GM23338 (cell line): ENCODE results near the gene AREL1.

Experiments
- CREB1 ChIP-seq: fragments of 250-450 bp; sonication (Bioruptor Pico); IDR thresholded peaks from 2 replicates; pipeline ENCODE4 v1.5.0; 2020; ENCODE audit warnings: low read depth, mild to moderate bottlenecking, moderate library complexity
- EZH2 ChIP-seq: fragments of 200-600 bp; sonication (generic); IDR thresholded peaks from one replicate; pipeline ENCODE4 v1.8.0; 2017; ENCODE audit warnings: antibody characterized with exemption, mild to moderate bottlenecking, low read depth; ENCODE audit not compliant: unreplicated experiment
- EZH2phosphoT487 ChIP-seq: fragments of 200-600 bp; sonication (generic); IDR thresholded peaks from one replicate; pipeline ENCODE4 v1.8.1; 2018; ENCODE audit warnings: antibody characterized with exemption; ENCODE audit not compliant: unreplicated experiment
- JUNB ChIP-seq: IDR thresholded peaks from one replicate; pipeline ENCODE4 v1.6.1; 2016; ENCODE audit warnings: antibody characterized with exemption; ENCODE audit not compliant: unreplicated experiment
- POLR2AphosphoS5 ChIP-seq: IDR thresholded peaks from 2 replicates; pipeline ENCODE4 v1.6.1; 2016; ENCODE audit warnings: antibody characterized with exemption, low read depth
- ZNF114 ChIP-seq: fragments of 250-450 bp; sonication (Bioruptor Pico); IDR thresholded peaks from 2 replicates; pipeline ENCODE4 v1.5.0; 2020; ENCODE audit warnings: mild to moderate bottlenecking, moderate library complexity
- ZNF331 ChIP-seq: fragments of 250-450 bp; sonication (Bioruptor Pico); IDR thresholded peaks from 2 replicates; pipeline ENCODE4 v1.5.0; 2020; ENCODE audit warnings: low read depth, mild to moderate bottlenecking, moderate library complexity
- TF ChIP-seq, protein P1 (sequence below), 2 experiments: fragments of 200-600 bp in 1 of 2; sonication (generic) in 1 of 2; conservative IDR thresholded peaks; 2 replicates each; pipeline versions ENCODE4 v1.5.1 to v1.6.1; 2016 to 2017; ENCODE audit warnings: antibody characterized with exemption in 2 of 2, low read depth in 2 of 2, mild to moderate bottlenecking in 2 of 2, moderate library complexity in 1 of 2
- TF ChIP-seq, protein P2 (sequence below): IDR thresholded peaks from one replicate; pipeline ENCODE4 v1.6.1; 2018; ENCODE audit warnings: antibody characterized with exemption; ENCODE audit not compliant: unreplicated experiment
- TF ChIP-seq, protein P3 (sequence below): IDR thresholded peaks from 2 replicates; pipeline ENCODE4 v1.6.1; 2016; ENCODE audit warnings: antibody characterized with exemption

DNA sequence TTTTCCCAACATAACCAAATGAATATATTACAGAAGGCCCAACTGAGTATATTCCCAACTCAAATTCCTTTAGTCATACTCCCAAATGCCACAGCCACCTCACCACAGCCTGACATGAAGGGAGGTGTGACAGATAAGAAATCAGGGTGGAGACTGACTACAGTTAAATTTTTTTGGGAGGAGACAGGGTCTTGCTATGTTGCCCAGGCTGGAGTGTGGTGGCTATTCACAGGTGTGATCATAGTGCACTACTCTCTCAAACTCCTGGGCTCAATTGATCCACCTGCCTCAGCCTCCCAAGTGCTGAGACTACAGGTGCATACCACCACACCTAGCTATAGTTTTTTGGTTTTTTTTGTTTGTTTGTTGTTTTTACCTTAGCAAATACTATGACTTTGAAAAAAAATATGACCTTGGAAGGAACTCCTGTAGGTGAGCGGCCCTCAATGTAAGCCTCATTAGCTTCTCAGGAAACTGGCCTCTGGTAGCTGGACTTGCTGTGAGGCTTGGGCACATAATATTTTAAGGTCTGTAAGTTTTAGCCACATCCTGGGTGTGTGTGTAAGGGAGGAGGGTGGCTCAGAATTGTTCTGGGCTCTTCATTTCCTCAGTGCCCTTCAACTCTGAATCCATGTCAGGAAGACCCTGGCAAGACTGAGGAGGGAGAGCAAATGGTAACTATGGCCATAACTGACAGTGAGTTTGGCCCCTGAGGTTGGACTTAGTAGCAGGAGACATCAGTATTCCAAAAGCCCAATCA lies 61.8 kb downstream of the AREL1 start:
- TF ChIP-seq EZH2 (no peak), CREB1 (CRISPR knock-in tag) (no peak), POLR2AphosphoS5 (no peak), EZH2phosphoT487 (no peak), JUNB (no peak), ZNF114 (no peak), ZNF331 (CRISPR knock-in tag) (no peak)
- TF ChIP-seq, protein P1, sequence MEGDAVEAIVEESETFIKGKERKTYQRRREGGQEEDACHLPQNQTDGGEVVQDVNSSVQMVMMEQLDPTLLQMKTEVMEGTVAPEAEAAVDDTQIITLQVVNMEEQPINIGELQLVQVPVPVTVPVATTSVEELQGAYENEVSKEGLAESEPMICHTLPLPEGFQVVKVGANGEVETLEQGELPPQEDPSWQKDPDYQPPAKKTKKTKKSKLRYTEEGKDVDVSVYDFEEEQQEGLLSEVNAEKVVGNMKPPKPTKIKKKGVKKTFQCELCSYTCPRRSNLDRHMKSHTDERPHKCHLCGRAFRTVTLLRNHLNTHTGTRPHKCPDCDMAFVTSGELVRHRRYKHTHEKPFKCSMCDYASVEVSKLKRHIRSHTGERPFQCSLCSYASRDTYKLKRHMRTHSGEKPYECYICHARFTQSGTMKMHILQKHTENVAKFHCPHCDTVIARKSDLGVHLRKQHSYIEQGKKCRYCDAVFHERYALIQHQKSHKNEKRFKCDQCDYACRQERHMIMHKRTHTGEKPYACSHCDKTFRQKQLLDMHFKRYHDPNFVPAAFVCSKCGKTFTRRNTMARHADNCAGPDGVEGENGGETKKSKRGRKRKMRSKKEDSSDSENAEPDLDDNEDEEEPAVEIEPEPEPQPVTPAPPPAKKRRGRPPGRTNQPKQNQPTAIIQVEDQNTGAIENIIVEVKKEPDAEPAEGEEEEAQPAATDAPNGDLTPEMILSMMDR (conservative IDR thresholded peaks at IDR 0.05; ENCODE audit: low read depth in 2 of 2), result no peak
- TF ChIP-seq, protein P2, sequence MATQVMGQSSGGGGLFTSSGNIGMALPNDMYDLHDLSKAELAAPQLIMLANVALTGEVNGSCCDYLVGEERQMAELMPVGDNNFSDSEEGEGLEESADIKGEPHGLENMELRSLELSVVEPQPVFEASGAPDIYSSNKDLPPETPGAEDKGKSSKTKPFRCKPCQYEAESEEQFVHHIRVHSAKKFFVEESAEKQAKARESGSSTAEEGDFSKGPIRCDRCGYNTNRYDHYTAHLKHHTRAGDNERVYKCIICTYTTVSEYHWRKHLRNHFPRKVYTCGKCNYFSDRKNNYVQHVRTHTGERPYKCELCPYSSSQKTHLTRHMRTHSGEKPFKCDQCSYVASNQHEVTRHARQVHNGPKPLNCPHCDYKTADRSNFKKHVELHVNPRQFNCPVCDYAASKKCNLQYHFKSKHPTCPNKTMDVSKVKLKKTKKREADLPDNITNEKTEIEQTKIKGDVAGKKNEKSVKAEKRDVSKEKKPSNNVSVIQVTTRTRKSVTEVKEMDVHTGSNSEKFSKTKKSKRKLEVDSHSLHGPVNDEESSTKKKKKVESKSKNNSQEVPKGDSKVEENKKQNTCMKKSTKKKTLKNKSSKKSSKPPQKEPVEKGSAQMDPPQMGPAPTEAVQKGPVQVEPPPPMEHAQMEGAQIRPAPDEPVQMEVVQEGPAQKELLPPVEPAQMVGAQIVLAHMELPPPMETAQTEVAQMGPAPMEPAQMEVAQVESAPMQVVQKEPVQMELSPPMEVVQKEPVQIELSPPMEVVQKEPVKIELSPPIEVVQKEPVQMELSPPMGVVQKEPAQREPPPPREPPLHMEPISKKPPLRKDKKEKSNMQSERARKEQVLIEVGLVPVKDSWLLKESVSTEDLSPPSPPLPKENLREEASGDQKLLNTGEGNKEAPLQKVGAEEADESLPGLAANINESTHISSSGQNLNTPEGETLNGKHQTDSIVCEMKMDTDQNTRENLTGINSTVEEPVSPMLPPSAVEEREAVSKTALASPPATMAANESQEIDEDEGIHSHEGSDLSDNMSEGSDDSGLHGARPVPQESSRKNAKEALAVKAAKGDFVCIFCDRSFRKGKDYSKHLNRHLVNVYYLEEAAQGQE, result no peak
- TF ChIP-seq, protein P3, sequence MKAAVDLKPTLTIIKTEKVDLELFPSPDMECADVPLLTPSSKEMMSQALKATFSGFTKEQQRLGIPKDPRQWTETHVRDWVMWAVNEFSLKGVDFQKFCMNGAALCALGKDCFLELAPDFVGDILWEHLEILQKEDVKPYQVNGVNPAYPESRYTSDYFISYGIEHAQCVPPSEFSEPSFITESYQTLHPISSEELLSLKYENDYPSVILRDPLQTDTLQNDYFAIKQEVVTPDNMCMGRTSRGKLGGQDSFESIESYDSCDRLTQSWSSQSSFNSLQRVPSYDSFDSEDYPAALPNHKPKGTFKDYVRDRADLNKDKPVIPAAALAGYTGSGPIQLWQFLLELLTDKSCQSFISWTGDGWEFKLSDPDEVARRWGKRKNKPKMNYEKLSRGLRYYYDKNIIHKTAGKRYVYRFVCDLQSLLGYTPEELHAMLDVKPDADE, result no peak
